Stomach (tissue), 4 donors: Measurements from ENCODE around the gene HORMAD2.

Experiments used
- CTCF ChIP-seq, 7 experiments: fragments of 450-650 bp in 4 of 7; fragments of 200-600 bp in 3 of 7; sonication (generic) in 3 of 7; IDR thresholded peaks; one replicate each; pipeline ENCODE4 v1.5.1; 2016 to 2019; ENCODE audit warnings: antibody characterized with exemption in 7 of 7, control low read depth in 2 of 7, mild to moderate bottlenecking in 1 of 7
- EP300 ChIP-seq: sonication (generic); formaldehyde crosslinking; IDR thresholded peaks from one replicate; pipeline ENCODE4 v1.6.1; 2017; ENCODE audit warnings: antibody characterized with exemption
- POLR2A ChIP-seq, 4 donors: fragments of 450-650 bp; IDR thresholded peaks; one replicate each; pipeline ENCODE4 v1.6.1; 2016; ENCODE audit warnings: antibody characterized with exemption in 4 of 4, control low read depth in 2 of 4, mild to moderate bottlenecking in 1 of 4, moderate library complexity in 1 of 4
- POLR2AphosphoS5 ChIP-seq, 3 donors: sonication (generic); formaldehyde crosslinking; IDR thresholded peaks; one replicate each; pipeline ENCODE4 v1.6.1; 2016; ENCODE audit warnings: antibody characterized with exemption in 3 of 3

- no peak for TF ChIP-seq CTCF (IDR thresholded peaks at IDR 0.05)
- no peak for TF ChIP-seq POLR2A (IDR thresholded peaks at IDR 0.05)
- TF ChIP-seq EP300 = no peak
- no peak for TF ChIP-seq POLR2AphosphoS5 (IDR thresholded peaks at IDR 0.05)
Measured at GRCh38 chr22:30077279-30077880, 2.9 kb upstream of the HORMAD2 start.
